ENCODE results near the gene BCAS3.

The BCAS3 gene

DNA sequence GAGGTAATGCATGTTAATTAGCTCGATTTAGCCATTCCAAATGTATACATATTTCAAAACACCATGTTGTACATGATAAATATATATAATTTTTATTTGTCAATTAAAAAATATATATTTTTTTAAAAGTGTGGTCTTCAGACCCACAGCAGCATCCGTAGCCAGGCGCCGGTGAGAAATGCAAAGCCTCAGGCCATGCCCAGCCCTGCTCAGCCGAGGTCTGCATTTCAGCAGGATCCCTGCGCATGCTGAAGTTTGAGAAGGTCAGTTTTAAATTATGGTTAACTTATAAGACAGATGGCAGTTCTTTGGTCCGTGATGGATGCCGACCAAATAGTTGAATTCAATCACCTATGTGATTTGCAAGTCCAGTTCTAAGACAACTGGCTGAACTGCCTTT is 694.0 kb downstream of the BCAS3 start:
- TF ChIP-seq, protein P1, sequence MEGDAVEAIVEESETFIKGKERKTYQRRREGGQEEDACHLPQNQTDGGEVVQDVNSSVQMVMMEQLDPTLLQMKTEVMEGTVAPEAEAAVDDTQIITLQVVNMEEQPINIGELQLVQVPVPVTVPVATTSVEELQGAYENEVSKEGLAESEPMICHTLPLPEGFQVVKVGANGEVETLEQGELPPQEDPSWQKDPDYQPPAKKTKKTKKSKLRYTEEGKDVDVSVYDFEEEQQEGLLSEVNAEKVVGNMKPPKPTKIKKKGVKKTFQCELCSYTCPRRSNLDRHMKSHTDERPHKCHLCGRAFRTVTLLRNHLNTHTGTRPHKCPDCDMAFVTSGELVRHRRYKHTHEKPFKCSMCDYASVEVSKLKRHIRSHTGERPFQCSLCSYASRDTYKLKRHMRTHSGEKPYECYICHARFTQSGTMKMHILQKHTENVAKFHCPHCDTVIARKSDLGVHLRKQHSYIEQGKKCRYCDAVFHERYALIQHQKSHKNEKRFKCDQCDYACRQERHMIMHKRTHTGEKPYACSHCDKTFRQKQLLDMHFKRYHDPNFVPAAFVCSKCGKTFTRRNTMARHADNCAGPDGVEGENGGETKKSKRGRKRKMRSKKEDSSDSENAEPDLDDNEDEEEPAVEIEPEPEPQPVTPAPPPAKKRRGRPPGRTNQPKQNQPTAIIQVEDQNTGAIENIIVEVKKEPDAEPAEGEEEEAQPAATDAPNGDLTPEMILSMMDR (IDR thresholded peaks at IDR 0.05; ENCODE audit: control extremely low read depth, extremely low read depth, low read depth, missing control alignments): no peak
- ChIA-PET POLR2A (no interaction called here), CTCF (interaction anchor here (1.1 to 1.9 kb wide), 3 partner anchors 12 to 20 kb away, joined by 3 to 4 read pairs (median 3); no protein-coding TSS in a partner anchor)
- DNase-seq (ENCODE audit: extremely low spot score): no peak

DNA sequence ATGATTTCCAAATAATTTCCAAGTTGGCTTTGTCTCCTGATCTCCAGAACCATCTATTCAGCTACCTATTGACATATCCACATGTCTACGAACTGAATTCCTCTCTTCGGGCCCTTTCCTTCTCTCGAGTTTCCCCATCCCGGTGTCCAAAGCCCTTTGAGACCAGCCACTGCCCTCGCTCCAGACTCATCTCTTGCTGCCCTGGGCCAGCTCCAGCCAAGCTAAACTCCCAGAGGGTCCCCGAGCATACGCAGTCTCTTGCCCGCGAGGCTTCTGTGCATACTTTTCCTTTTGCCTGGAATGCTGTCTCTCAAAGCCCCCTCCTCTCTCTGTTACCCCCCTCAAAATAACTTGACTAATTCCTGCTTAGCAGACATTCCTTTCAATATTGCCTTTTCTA is 694.8 kb downstream of the BCAS3 start:
- DNase-seq (ENCODE audit: extremely low spot score): no peak
- POLR2A ChIA-PET: no interaction called here
- TF ChIP-seq, protein P1 (IDR thresholded peaks at IDR 0.05; ENCODE audit: control extremely low read depth, extremely low read depth, low read depth, missing control alignments): no peak
- CTCF ChIA-PET: interaction anchor here (1.1 to 1.9 kb wide), 3 partner anchors 13 to 21 kb away, joined by 3 to 4 read pairs (median 3); no protein-coding TSS in a partner anchor

DNA sequence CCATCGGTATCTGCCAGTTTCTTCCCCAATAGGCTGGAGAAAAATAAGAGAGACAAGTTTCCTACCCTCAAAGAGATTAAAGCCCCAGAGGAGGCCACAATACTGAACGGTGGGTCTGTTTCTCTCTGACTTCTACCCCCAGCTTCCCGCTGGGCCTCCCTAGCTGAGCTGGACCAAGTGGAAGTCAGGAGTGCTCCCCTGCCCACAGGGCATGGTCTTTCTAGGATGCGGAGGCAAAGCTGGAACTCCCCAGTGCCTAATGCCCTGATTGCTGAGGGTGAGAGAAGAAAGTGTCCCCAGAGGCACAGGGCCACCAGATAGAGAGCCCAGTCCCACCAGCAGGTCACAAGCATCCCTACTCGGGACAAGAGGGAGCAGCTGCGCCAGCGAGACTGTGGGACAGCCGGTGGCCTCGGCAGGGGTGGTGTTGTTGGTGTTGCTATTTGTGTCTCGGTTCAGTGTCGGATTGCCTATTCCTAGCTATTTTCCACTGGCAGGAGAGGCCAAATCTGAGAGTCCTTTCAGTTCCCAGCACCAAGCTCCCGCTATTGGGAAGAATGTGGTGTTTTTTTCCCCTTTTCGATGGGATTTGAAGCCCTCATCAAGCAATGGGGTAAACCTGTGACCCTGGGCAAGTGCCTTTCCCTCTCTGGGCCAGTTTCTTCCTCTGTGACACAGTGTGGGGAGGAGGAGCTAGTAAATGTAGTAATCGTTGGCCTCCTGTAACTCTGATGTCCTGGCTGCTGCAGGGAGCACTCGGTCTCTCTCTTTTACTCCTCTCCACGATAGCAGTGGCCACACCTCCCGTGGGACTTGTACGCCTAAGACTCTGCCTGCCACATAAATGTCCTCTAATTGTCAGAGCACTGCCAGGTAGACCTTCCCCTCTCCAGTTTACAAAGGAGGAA is 699.5 kb downstream of the BCAS3 start:
- DNase-seq (ENCODE audit: extremely low spot score): no peak
- POLR2A ChIA-PET: no interaction called here
- CTCF ChIA-PET: no interaction called here
- TF ChIP-seq, protein P1 (IDR thresholded peaks at IDR 0.05; ENCODE audit: control extremely low read depth, extremely low read depth, low read depth, missing control alignments): no peak

DNA sequence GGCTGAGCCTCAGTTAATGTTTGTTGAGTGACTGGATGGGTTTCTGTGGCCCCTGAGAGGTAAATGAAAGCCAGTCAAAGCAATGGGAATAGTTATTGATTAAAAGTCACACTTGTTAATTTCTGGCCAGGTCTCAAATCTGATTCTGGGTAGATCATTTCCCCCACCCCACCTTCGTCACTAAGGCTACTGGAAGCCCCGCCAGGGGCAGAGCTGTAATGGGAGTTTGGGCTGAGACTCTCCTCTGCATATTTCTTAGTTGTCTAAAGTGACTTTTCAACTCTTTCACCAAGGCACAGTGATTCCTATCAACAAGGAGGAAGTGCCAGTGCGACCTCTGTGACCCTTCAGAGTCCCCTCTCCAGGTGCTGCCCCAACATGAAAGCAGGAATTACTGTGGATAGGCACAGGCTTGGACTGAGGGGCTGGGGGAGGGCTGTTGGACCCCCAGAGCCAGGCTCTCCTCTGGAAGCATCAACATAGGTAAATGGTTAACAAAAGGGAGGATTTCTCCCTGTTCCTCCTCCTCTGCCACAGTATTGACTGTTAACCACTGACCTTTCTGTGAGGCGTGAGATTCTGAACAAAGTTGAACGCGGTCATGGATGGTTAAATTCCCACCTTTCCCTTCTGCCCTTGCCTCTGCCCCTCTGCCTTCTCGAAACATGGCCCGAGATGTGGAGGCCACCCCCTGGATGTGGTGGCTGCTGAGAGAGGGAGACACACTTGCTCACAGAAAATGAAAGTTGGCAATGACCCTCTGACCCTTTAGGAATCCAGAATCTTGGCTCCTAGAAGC is 701.2 kb downstream of the BCAS3 start:
- CTCF ChIA-PET: interaction anchor here (0.9 kb wide), 1 partner anchor 13 kb away, joined by 3 read pairs; no protein-coding TSS in a partner anchor
- POLR2A ChIA-PET: no interaction called here
- TF ChIP-seq, protein P1 (IDR thresholded peaks at IDR 0.05; ENCODE audit: control extremely low read depth, extremely low read depth, low read depth, missing control alignments): no peak
- no peak for DNase-seq (ENCODE audit: extremely low spot score)

DNA sequence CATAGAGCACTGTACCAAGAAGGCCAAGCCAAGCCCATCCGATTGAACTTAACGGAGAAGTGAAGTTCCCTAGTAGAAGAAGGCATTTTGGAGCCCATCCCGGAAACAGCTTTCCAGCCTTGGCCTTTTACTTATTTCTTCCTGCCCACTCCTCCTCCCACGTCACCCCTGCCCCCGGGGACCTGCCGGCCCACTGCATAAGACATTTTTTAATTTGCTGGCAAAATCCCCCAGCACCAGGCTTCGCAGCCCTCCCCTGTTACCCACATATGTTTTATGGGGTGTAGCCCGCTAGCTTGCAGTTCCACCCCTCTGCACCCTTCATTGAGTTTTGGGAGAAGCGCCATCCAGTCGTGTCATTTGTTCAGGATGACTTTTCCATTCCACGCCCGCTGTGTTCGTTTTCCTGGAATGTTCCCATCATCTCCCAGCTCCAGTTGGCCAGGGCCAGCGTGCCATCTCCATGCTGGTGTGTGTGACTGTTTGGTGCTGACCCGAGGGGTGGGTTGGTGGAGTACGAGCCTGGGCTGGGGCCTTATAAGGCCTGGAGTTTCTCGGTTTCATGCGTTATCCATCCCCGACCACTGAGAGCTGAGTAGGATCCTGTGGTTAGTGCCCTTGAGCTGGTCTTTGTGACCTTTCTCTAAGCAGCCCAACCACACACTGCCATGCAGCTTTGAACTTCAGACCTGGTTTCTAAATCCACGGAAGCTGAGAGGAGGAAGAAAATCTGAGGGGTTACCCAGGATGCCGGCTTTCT is 702.0 kb downstream of the BCAS3 start:
- TF ChIP-seq, protein P1 (IDR thresholded peaks at IDR 0.05; ENCODE audit: control extremely low read depth, extremely low read depth, low read depth, missing control alignments): no peak
- ChIA-PET POLR2A (no interaction called here), CTCF (interaction anchor here (0.9 kb wide), 1 partner anchor 12 kb away, joined by 3 read pairs; no protein-coding TSS in a partner anchor)
- no peak for DNase-seq (ENCODE audit: extremely low spot score)
